Measurements from ENCODE around the gene TRIM46.
A peak's percentile ranks its signal among the peaks of the same experiment; 100 is the strongest.
"Not testable (repeated sequence)": the region's sequence is repeated elsewhere in the genome, so short reads cannot be mapped to it uniquely, and the experiment has no call there.

Gene TRIM46

DNA sequence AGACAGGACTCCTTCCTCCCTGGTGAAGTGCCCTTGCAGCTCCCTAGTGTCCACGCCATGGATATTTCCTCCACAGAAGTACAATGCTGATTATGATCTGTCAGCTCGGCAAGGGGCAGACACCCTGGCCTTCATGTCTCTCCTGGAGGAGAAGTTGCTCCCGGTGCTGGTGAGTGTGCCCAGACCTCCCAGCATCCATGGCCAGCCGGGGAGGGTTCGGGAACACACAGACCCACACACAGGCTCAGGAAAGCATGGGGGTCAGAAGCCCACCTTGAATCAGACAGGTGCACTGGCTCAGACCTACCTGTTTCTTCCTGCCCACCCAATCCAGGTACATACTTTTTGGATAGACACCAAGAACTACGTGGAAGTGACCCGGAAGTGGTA lies 38.4 kb downstream of the TRIM46 start:
- not testable (repeated sequence) for H3K9me3 ChIP-seq (replicated peaks; ENCODE audit: low read length); H3K9ac ChIP-seq (ENCODE audit: low read depth, low read length); H3K27me3 ChIP-seq (ENCODE audit: control insufficient read depth, insufficient read depth, low read length); H3K4me2 ChIP-seq (ENCODE audit: low read length); H3K4me3 ChIP-seq (ENCODE audit: low read length); H3K36me3 ChIP-seq (ENCODE audit: insufficient read depth, low read length)
- H3K4me1 ChIP-seq (ENCODE audit: control insufficient read depth, insufficient read depth, low read length): peaks cover 13% of the 10 kb centered on the region

DNA sequence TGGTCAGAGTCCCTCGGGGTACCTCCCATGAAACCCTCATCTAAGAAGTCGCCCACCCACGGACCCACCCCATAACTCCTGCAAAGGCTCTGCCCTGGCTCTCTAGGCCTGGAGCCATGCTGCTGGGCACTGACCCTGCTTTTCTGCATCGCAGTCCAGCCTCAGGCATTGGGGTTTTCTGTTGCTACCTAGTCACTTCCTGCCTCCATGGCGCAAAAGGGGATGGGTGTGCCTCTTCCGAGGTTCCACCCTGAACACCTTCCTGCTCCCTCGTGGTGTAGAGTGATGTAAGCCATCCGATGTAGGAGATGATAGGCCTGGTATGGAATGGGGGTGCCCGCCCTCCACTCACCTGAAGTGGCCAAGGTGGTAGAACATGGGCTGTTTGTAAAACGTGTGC lies 41.1 kb downstream of the TRIM46 start:
- H3K4me3 ChIP-seq (ENCODE audit: low read length); H3K9me3 ChIP-seq (replicated peaks; ENCODE audit: low read length): not testable (repeated sequence)

DNA sequence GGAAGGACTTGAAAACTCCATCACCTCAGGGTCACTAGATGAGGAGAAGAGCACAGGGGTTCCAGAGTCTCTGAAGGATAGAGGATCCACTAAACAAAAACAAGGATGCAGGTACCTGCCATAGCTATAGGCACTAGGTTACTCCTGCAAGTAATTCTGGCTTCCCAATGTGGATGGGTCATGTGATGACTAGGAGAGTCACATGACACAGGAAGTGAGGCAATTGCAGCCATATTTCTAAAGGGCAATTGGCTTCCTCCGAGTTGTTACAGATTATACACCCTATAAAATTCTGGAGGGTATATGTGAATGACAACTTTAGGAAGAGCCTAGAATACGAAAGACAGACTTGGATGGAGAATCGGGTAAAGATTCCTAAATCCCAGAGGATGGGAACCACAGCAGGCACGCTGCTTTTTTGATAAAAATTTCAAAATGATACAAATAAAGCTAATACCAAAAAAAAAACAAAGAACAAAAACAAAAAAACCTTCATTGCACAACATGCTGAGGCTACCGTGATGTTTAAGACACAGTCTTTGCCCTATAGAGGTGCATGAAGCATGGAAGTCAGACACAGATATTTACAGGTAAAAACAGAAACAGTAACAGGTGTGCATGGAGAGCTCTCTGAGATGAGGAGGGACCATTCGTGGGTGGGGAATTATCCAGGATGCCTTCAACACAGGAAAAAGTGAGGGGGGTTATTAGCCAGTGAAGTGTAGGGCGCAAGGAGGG lies 45.4 kb downstream of the TRIM46 start:
- peaks cover 7% of the 10 kb centered on the region for H3K4me1 ChIP-seq (ENCODE audit: control insufficient read depth, insufficient read depth, low read length)
- no peaks in the 10 kb centered on the region for H3K27me3 ChIP-seq (ENCODE audit: control insufficient read depth, insufficient read depth, low read length)
- no peak overlapping the region for H3K4me3 ChIP-seq (ENCODE audit: low read length)
- no peaks in the 10 kb centered on the region for H3K9me3 ChIP-seq (replicated peaks; ENCODE audit: low read length)
- H3K4me2 ChIP-seq (ENCODE audit: low read length): peak overlapping the region; percentile 18
- H3K9ac ChIP-seq (ENCODE audit: low read depth, low read length): no peak overlapping the region
- H3K36me3 ChIP-seq (ENCODE audit: insufficient read depth, low read length): no peaks in the 10 kb centered on the region

More for the DNA sequence above, 41.1 kb downstream of the TRIM46 start:
- H3K27me3 ChIP-seq (ENCODE audit: control insufficient read depth, insufficient read depth, low read length); H3K4me1 ChIP-seq (ENCODE audit: control insufficient read depth, insufficient read depth, low read length); H3K9ac ChIP-seq (ENCODE audit: low read depth, low read length); H3K4me2 ChIP-seq (ENCODE audit: low read length); H3K36me3 ChIP-seq (ENCODE audit: insufficient read depth, low read length): not testable (repeated sequence)

DNA sequence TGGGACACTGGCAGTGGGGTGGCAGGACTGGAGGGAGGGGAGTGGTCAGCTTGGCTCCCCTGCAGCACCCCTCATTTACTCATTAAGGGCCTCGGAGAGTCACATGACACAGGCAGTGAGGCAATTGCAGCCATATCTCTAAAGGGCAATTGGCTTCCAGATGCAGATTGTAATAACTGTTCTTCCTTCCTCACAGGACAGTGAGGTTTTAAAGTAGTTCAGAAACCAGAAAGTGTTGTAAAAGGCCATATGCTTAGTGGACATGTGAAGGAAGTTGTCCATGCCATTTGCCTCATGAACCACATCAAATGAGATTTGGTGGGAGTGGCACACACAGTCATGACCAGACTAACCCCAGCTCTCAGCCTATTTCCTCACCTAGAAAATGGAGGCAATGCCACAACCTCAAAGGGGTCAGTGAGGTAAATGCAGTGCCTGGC lies 46.0 kb downstream of the TRIM46 start:
- H3K9me3 ChIP-seq (replicated peaks; ENCODE audit: low read length): no peaks in the 10 kb centered on the region
- H3K4me3 ChIP-seq (ENCODE audit: low read length): no peak overlapping the region
- no peaks in the 10 kb centered on the region for H3K27me3 ChIP-seq (ENCODE audit: control insufficient read depth, insufficient read depth, low read length)
- H3K9ac ChIP-seq (ENCODE audit: low read depth, low read length): no peak overlapping the region
- peaks cover 12% of the 10 kb centered on the region for H3K4me1 ChIP-seq (ENCODE audit: control insufficient read depth, insufficient read depth, low read length)
- no peaks in the 10 kb centered on the region for H3K36me3 ChIP-seq (ENCODE audit: insufficient read depth, low read length)
- peak overlapping the region; percentile 18 for H3K4me2 ChIP-seq (ENCODE audit: low read length)

DNA sequence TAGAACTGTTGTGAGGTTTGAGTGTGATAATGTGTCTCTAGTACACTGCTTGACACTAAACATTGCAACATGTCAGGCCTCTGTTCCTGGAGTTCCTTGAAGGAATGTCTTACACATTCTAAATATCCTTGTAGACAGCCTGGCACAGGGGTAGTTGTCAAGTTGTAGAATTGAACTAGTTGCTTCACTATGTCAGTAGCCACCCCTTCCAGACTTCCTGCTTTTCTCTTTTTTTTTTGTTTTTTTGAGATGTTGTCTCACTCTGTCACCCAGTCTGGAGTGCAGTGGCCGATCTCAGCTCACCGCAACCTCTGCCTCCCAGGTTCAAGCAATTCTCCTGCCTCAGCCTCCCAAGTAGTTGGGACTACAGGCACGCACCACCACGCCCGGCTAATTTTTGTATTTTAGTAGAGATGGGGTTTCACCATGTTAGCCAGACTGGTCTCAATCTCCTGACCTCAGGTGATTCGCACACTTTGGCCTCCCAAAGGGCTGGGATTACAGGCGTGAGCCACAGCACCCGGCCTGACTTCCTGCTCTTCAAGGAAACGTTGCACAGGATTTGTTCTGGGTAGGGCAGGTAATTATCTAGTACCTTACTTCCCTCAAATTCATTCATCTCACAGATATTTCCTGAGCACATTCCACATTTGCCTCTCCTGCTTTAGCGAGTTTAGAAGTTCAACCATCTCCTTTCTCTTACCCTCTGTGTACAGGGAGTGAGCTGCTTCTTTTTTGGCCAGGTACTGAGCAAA lies 46.7 kb downstream of the TRIM46 start:
- peaks cover 20% of the 10 kb centered on the region for H3K4me1 ChIP-seq (ENCODE audit: control insufficient read depth, insufficient read depth, low read length)

DNA sequence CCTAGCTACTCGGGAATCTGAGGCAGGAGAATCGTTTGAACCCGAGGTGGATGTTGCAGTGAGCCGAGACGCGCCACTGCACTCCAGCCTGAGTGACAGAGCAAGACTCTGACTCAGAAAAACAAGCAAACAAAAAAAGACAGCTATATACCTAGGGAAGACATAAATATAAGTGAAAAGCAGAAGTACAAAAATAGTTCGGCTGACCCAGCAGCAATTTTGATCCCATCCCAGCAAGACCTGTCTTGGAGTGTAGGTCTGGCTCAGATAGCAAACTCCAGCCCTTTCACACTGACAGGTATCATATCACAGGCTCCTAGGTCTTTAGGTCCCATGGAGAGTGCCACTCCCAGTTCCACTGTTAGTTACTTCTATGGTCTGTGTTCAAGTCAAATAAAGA lies 49.4 kb downstream of the TRIM46 start:
- Histone ChIP-seq H3K9ac (ENCODE audit: low read depth, low read length) (no peak overlapping the region), H3K4me2 (ENCODE audit: low read length) (no peak overlapping the region), H3K36me3 (ENCODE audit: insufficient read depth, low read length) (no peaks in the 10 kb centered on the region), H3K4me3 (ENCODE audit: low read length) (no peak overlapping the region), H3K9me3 (replicated peaks; ENCODE audit: low read length) (no peaks in the 10 kb centered on the region), H3K4me1 (ENCODE audit: control insufficient read depth, insufficient read depth, low read length) (peaks cover 36% of the 10 kb centered on the region), H3K27me3 (ENCODE audit: control insufficient read depth, insufficient read depth, low read length) (no peaks in the 10 kb centered on the region)

More for the DNA sequence above, 46.7 kb downstream of the TRIM46 start:
- not testable (repeated sequence) for H3K27me3 ChIP-seq (ENCODE audit: control insufficient read depth, insufficient read depth, low read length); H3K36me3 ChIP-seq (ENCODE audit: insufficient read depth, low read length); H3K4me2 ChIP-seq (ENCODE audit: low read length); H3K9ac ChIP-seq (ENCODE audit: low read depth, low read length); H3K4me3 ChIP-seq (ENCODE audit: low read length); H3K9me3 ChIP-seq (replicated peaks; ENCODE audit: low read length)

DNA sequence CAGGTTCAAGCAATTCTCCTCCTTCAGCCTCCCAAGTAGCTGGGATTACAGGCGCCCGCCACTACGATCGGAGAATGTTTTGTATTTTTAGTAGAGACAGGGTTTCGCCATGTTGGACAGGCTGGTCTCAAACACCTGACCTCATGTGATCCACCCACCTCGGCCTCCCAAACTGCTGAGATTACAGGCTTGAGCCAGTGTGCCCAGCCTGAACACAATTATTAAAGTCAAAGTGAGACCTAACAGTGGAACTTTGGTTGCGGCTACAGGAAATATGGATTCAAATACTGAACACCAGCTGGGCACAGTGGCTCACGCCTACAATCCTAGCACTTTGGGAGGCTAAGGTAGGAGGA lies 51.7 kb downstream of the TRIM46 start:
- Histone ChIP-seq H3K4me3 (ENCODE audit: low read length) (peak overlapping the region; percentile 48), H3K4me2 (ENCODE audit: low read length) (peak overlapping the region; percentile 91), H3K9ac (ENCODE audit: low read depth, low read length) (peak overlapping the region; percentile 95), H3K4me1 (ENCODE audit: control insufficient read depth, insufficient read depth, low read length) (peaks cover 31% of the 10 kb centered on the region)
- not testable (repeated sequence) for H3K36me3 ChIP-seq (ENCODE audit: insufficient read depth, low read length); H3K9me3 ChIP-seq (replicated peaks; ENCODE audit: low read length); H3K27me3 ChIP-seq (ENCODE audit: control insufficient read depth, insufficient read depth, low read length)

DNA sequence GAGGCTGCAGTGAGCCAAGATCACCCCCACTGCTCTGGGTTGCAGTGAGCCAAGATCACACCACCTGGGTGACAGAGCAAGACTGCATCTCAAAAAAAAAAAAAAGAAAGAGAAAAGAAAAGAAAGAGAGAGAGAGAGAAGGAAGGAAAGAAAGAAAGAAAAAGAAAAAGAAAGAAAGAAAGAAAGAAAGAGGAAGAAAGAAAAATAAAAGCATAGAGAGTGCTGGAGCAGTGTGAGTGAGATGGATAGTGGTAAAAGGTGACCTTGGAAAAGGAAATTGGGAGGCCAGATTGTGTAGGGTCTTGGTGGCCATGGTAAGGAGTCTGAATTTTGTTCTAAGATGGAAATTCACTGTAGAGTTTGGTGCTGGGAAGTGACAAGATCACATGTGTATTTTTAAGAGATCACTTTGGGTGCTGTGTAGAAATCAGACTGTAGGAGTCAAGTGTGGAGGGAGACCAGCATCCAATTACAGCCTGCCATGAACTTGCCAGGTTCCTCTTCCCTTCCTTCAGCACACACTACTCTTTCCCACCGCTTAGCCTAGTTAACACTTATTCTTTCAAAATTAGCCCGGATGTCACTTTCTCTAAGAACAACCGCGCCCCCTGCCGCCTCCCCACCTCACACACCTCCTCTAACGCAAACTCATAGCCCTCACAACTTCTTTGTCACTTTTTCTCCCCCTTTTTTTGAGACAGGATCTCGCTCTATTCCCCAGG lies 52.7 kb downstream of the TRIM46 start:
- peaks cover 31% of the 10 kb centered on the region for H3K4me1 ChIP-seq (ENCODE audit: control insufficient read depth, insufficient read depth, low read length)
- H3K9ac ChIP-seq (ENCODE audit: low read depth, low read length): peak overlapping the region; percentile 95

DNA sequence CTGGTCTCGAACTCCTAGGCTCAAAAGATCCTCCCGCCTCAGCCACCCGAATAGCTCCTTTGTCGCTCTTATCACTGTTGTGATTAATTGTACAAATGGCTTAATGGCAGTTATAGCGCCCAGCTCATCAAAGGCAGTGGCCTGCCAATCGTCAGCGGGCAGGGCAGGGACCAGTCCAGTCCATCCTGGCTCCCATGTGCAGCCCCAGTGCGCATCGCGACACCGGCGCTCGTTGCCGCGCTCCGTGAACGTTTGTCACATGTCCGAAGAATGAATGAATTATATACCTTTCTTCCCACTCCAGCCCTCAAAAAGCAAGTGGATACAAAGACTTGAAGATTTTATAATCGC lies 53.2 kb downstream of the TRIM46 start:
- H3K4me2 ChIP-seq (ENCODE audit: low read length): peak overlapping the region; percentile 91
- peak overlapping the region; percentile 95 for H3K9ac ChIP-seq (ENCODE audit: low read depth, low read length)
- peak overlapping the region; percentile 74 for H3K4me3 ChIP-seq (ENCODE audit: low read length)
- no peaks in the 10 kb centered on the region for H3K9me3 ChIP-seq (replicated peaks; ENCODE audit: low read length)
- H3K36me3 ChIP-seq (ENCODE audit: insufficient read depth, low read length): no peaks in the 10 kb centered on the region
- H3K4me1 ChIP-seq (ENCODE audit: control insufficient read depth, insufficient read depth, low read length): peaks cover 31% of the 10 kb centered on the region
- H3K27me3 ChIP-seq (ENCODE audit: control insufficient read depth, insufficient read depth, low read length): no peaks in the 10 kb centered on the region

More for the DNA sequence above, 52.7 kb downstream of the TRIM46 start:
- peak overlapping the region; percentile 74 for H3K4me3 ChIP-seq (ENCODE audit: low read length)
- no peaks in the 10 kb centered on the region for H3K36me3 ChIP-seq (ENCODE audit: insufficient read depth, low read length)
- H3K9me3 ChIP-seq (replicated peaks; ENCODE audit: low read length): no peaks in the 10 kb centered on the region
- no peaks in the 10 kb centered on the region for H3K27me3 ChIP-seq (ENCODE audit: control insufficient read depth, insufficient read depth, low read length)
- peak overlapping the region; percentile 91 for H3K4me2 ChIP-seq (ENCODE audit: low read length)

DNA sequence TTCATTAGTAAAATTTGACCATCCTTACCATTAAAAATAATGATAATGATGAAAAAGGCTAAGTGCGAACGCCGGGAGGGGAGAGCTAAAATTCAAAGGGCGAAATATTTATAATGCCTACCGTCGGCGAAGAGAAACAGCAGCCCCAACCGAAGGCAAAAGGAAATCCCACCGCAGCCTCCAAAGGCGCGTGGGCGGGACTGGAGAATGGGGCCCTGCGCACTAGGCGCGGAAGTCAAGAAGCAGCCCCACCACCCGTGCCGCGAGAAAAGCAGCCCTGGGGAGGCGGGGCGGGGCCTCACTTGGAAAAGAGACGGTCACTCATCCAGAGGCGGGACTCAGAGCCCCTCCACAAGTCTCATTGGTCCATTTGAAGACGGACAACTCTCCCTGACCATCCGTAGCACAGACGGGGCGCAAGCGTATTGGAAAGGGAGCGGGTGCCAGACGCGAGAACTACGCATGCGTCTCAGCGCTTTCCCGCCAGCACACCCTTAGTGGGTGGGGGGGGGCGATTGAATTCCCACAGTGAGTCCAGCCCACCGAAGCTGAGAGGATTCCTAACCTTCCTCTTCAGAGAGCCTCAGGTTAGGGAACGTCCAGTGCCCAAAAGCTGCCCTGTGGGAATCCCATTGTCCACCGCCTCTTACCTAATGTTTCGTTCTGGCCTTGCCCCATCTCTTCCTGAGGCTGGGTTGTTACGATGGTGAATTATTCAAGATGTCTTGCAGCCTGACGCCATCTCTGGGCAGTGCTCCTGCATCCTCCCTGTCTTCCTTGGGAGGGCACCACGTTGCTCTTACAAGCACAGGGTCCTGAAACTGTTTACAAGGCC lies 53.8 kb downstream of the TRIM46 start:
- peak overlapping the region; percentile 74 for H3K4me3 ChIP-seq (ENCODE audit: low read length)
- peak overlapping the region; percentile 95 for H3K9ac ChIP-seq (ENCODE audit: low read depth, low read length)
- H3K9me3 ChIP-seq (replicated peaks; ENCODE audit: low read length): no peaks in the 10 kb centered on the region
- no peaks in the 10 kb centered on the region for H3K27me3 ChIP-seq (ENCODE audit: control insufficient read depth, insufficient read depth, low read length)
- H3K4me2 ChIP-seq (ENCODE audit: low read length): peak overlapping the region; percentile 91
- H3K36me3 ChIP-seq (ENCODE audit: insufficient read depth, low read length): no peaks in the 10 kb centered on the region
- H3K4me1 ChIP-seq (ENCODE audit: control insufficient read depth, insufficient read depth, low read length): peaks cover 31% of the 10 kb centered on the region

DNA sequence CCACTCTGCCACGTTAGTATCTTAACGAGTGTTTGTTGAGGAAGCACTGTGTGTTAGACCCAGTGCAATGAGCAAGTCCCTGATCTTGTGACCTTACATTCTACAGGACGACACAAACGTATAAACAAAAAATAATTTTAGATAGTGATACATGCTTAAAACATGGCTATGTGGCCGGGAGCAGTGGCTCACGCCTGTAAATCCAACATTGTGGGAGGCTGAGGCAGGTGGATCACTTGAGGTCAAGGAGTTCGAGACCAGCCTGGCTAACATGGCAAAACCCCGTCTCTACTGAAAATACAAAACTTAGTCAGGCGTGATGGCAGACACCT lies 54.4 kb downstream of the TRIM46 start:
- Histone ChIP-seq H3K9ac (ENCODE audit: low read depth, low read length) (peak overlapping the region; percentile 70), H3K4me2 (ENCODE audit: low read length) (peak overlapping the region; percentile 91), H3K27me3 (ENCODE audit: control insufficient read depth, insufficient read depth, low read length) (no peaks in the 10 kb centered on the region), H3K4me1 (ENCODE audit: control insufficient read depth, insufficient read depth, low read length) (peaks cover 31% of the 10 kb centered on the region), H3K4me3 (ENCODE audit: low read length) (peak overlapping the region; percentile 59), H3K9me3 (replicated peaks; ENCODE audit: low read length) (no peaks in the 10 kb centered on the region), H3K36me3 (ENCODE audit: insufficient read depth, low read length) (no peaks in the 10 kb centered on the region)
